ENCODE data around the gene DIS3L2. TPM values are rescaled to one million over a fixed set of nuclear protein-coding genes. Genes with fewer than 3 reads are reported as not detected.

The DIS3L2 gene
- total RNA-seq, 4 donors from 2014 or later = 16.1 to 26.7 (median 22.0) TPM

DNA sequence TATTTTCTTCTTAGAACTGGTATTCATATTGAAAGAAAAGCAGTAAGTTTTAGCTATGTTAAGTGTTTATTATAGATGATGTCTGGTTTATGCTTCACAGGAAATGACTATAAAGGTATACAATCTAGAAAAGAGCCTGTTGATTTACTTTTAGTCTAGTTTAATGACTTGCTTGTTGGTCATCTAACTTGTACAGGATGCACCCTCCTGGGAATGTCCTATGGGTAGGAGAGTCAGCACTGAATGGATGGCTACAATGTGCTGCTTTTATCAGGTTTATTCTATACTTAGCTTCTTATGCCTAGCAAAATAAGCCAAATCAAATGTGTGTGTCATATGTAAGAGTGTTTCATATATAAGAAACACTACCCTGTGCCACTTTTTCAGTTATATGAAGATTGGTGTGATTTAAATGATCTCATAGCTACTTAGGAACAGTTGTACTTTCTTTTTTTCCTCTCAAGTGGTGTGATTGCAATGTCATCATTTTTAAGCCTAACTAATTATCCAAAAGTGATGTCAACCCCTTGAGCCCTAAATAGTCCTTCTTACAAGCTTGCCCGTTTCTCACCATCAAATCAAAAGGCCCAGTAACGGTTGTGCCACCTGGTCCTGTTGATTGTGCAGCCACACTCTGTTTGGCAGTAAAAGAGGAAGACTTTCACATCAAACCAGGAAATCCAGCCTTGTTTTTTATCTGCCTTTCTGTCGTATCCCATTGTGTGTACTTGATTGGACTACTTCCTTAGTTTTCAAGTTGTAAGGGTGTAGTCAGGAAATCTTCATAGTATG is 176.0 kb downstream of the DIS3L2 start:
- Histone ChIP-seq H3K4me3 (no peak overlapping the region), H3K4me1 (no peaks in the 10 kb centered on the region), H3K9me3 (no peaks in the 10 kb centered on the region), H3K27ac (replicated peaks in 1 of 4) (no peak overlapping the region), H3K36me3 (peaks cover 5 to 23% (median 11%) of the 10 kb centered on the region in 4 donors), H3K27me3 (no peaks in the 10 kb centered on the region)
- DNase-seq (ENCODE audit: extremely low spot score) = no peak
- intact Hi-C loops (cut with DNase I) = no loop called here
- WGBS = 67% methylated on average over 3 of the region's 3 CpGs
- TF ChIP-seq POLR2AphosphoS5 (IDR thresholded peaks at IDR 0.05) (no peak), POLR2A (IDR thresholded peaks at IDR 0.05; ENCODE audit: low read depth) (no peak), EP300 (IDR thresholded peaks at IDR 0.05) (no peak)
- TF ChIP-seq, protein P1, sequence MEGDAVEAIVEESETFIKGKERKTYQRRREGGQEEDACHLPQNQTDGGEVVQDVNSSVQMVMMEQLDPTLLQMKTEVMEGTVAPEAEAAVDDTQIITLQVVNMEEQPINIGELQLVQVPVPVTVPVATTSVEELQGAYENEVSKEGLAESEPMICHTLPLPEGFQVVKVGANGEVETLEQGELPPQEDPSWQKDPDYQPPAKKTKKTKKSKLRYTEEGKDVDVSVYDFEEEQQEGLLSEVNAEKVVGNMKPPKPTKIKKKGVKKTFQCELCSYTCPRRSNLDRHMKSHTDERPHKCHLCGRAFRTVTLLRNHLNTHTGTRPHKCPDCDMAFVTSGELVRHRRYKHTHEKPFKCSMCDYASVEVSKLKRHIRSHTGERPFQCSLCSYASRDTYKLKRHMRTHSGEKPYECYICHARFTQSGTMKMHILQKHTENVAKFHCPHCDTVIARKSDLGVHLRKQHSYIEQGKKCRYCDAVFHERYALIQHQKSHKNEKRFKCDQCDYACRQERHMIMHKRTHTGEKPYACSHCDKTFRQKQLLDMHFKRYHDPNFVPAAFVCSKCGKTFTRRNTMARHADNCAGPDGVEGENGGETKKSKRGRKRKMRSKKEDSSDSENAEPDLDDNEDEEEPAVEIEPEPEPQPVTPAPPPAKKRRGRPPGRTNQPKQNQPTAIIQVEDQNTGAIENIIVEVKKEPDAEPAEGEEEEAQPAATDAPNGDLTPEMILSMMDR (IDR thresholded peaks at IDR 0.05) = no peak

GRCh38 chr2:232138441-232138840 is 176.9 kb downstream of the DIS3L2 start:
- Histone ChIP-seq H3K27me3 (no peaks in the 10 kb centered on the region), H3K4me1 (no peaks in the 10 kb centered on the region), H3K36me3 (peaks cover 0 to 15% (median 3%) of the 10 kb centered on the region in 4 donors), H3K27ac (replicated peaks in 1 of 4) (no peak overlapping the region), H3K9me3 (no peaks in the 10 kb centered on the region), H3K4me3 (no peak overlapping the region)
- intact Hi-C loops (cut with DNase I) = no loop called here
- TF ChIP-seq EP300 (IDR thresholded peaks at IDR 0.05) = no peak
- TF ChIP-seq, protein P1 (IDR thresholded peaks at IDR 0.05) = no peak
- no peak for TF ChIP-seq POLR2A (IDR thresholded peaks at IDR 0.05; ENCODE audit: low read depth)
- WGBS = 93% methylated on average over 5 of the region's 5 CpGs
- no peak for DNase-seq (ENCODE audit: extremely low spot score)

DNA sequence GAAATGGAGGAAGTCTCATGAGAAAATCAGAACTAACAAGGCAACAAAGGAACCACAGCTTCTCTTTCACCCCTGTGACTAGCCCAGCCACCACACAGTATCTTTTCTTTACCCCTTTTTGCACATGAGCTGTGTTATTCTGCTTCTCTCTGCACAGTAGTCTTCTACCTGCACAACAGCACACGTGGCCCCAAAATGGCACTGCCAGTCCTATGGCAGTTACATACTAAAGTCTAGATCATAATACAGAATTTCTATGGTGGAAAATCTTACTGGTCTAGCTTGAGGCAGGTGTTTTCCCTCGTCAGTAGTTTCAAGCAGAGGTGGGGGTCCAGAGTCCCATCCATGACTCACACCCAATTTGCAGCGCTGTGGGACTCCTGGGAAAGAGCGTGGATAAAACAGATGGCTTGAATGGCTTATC is 177.7 kb downstream of the DIS3L2 start:
- Histone ChIP-seq H3K9me3 (no peaks in the 10 kb centered on the region), H3K4me1 (no peaks in the 10 kb centered on the region), H3K27me3 (no peaks in the 10 kb centered on the region), H3K36me3 (peaks cover 0 to 15% (median 3%) of the 10 kb centered on the region in 4 donors), H3K27ac (replicated peaks in 1 of 4) (no peak overlapping the region), H3K4me3 (no peak overlapping the region)
- WGBS = 95% methylated on average over 4 of the region's 4 CpGs
- no peak for DNase-seq (ENCODE audit: extremely low spot score)
- TF ChIP-seq POLR2AphosphoS5 (IDR thresholded peaks at IDR 0.05) = no peak
- intact Hi-C loops (cut with DNase I) = no loop called here

- 96% methylated on average over 2 of the region's 2 CpGs for WGBS
- TF ChIP-seq, protein P1 (IDR thresholded peaks at IDR 0.05) = no peak
- TF ChIP-seq POLR2AphosphoS5 (IDR thresholded peaks at IDR 0.05) (no peak), EP300 (IDR thresholded peaks at IDR 0.05) (no peak), POLR2A (IDR thresholded peaks at IDR 0.05; ENCODE audit: low read depth) (no peak)
- H3K27me3 ChIP-seq = no peaks in the 10 kb centered on the region
- H3K4me3 ChIP-seq = no peak overlapping the region
- H3K9me3 ChIP-seq = no peaks in the 10 kb centered on the region
- intact Hi-C loops (cut with DNase I) = loop anchor here (5.0 kb wide), 1 partner anchor 213 kb away; the partner anchor contains the start of gene NPPC
- no peak for DNase-seq (ENCODE audit: extremely low spot score)
- H3K36me3 ChIP-seq = peaks cover 0 to 20% (median 4%) of the 10 kb centered on the region in 4 donors
- H3K27ac ChIP-seq (replicated peaks in 1 of 4) = no peak overlapping the region
- H3K4me1 ChIP-seq = no peaks in the 10 kb centered on the region
Observed at GRCh38 chr2:232139786-232140562, 178.5 kb downstream of the DIS3L2 start.

GRCh38 chr2:232141591-232141990 is 180.1 kb downstream of the DIS3L2 start:
- H3K27me3 ChIP-seq = no peaks in the 10 kb centered on the region
- no peaks in the 10 kb centered on the region for H3K9me3 ChIP-seq
- 93% methylated on average over 1 of the region's 1 CpG for WGBS
- no peak for DNase-seq (ENCODE audit: extremely low spot score)
- no peak overlapping the region for H3K27ac ChIP-seq (replicated peaks in 1 of 4)
- H3K4me1 ChIP-seq = no peaks in the 10 kb centered on the region
- intact Hi-C loops (cut with DNase I) = loop anchor here (5.0 kb wide), 1 partner anchor 214 kb away; the partner anchor contains the start of gene NPPC
- peaks cover 0 to 15% (median 5%) of the 10 kb centered on the region in 4 donors for H3K36me3 ChIP-seq
- TF ChIP-seq POLR2A (IDR thresholded peaks at IDR 0.05; ENCODE audit: low read depth) = no peak
- TF ChIP-seq, protein P1 (IDR thresholded peaks at IDR 0.05) = no peak
- TF ChIP-seq EP300 (IDR thresholded peaks at IDR 0.05) = no peak
- TF ChIP-seq POLR2AphosphoS5 (IDR thresholded peaks at IDR 0.05) = no peak
- H3K4me3 ChIP-seq = no peak overlapping the region

All from esophagus muscularis mucosa (tissue), 4 donors.